A549 (cell line): ENCODE measurements around the gene CLK2. TPM values are rescaled to one million over a fixed set of nuclear protein-coding genes. Genes with fewer than 3 reads are reported as not detected.

ENCODE experiments used
- ATAC-seq, 2 experiments: fragments of 200-7000 bp in 1 of 2; fragments of >200 bp in 1 of 2; cut with Nextera tagmentation in 1 of 2; cut with Tn5 transposase in 1 of 2; 3 replicates each; pipeline versions ENCODE4 v1.8.0 to v1.9.1; 2018 to 2020; ENCODE audit warnings: mild to moderate bottlenecking in 1 of 2, moderate library complexity in 1 of 2
- CTCF ChIA-PET: fragments of 300-600 bp; sonication (Branson Sonifier 250); formaldehyde crosslinking; extraction: SDS; loops from one replicate; lab custom pipeline; 2021; ENCODE audit warnings: antibody characterized with exemption, inconsistent platforms; lab: Yijun Ruan, JAX
- POLR2A ChIA-PET: fragments of 350-600 bp; formaldehyde crosslinking; extraction: SDS; loops from one replicate; lab custom pipeline; 2021; ENCODE audit warnings: antibody characterized with exemption, inconsistent platforms; lab: Yijun Ruan, JAX
- DNase-seq, 2 experiments: peaks; one replicate each; pipeline versions ENCODE4 v3.0.0 to v3.0.0-alpha.2; 2011 to 2016; ENCODE audit warnings: low read depth in 1 of 2, low spot score in 1 of 2
- FAIRE-seq: peaks from 2 replicates; lab custom pipeline; 2011; peaks lifted over from hg19 to GRCh38; lab: Jason Lieb, UNC
- H3K27ac ChIP-seq, 2 experiments: fragments of >200 bp; sonication (Bioruptor Twin); formaldehyde crosslinking; 3 replicates each; pipeline ENCODE4 v1.5.1; 2016 to 2017
- H3K4me1 ChIP-seq: fragments of >200 bp; sonication (Bioruptor Twin); formaldehyde crosslinking; 3 replicates; pipeline ENCODE4 v1.6.1; 2016
- H3K4me2 ChIP-seq: fragments of >200 bp; sonication (Bioruptor Twin); formaldehyde crosslinking; 3 replicates; pipeline ENCODE4 v1.6.1; 2016
- H3K4me3 ChIP-seq: fragments of >200 bp; sonication (Bioruptor Twin); formaldehyde crosslinking; 3 replicates; pipeline ENCODE4 v1.5.1; 2016
- H3K9me3 ChIP-seq: fragments of >200 bp; sonication (Bioruptor Twin); formaldehyde crosslinking; 3 replicates; pipeline ENCODE4 v1.6.1; 2016
- BHLHE40 ChIP-seq: IDR thresholded peaks from 2 replicates; pipeline ENCODE4 v1.6.1; 2012; ENCODE audit warnings: low read depth, low read length, inconsistent platforms
- CBX8 ChIP-seq: fragments of 200-600 bp; sonication (generic); IDR thresholded peaks from 2 replicates; pipeline ENCODE4 v1.6.1; 2016
- CEBPB ChIP-seq, 2 experiments: fragments of >200 bp in 1 of 2; sonication (Bioruptor Twin) in 1 of 2; formaldehyde crosslinking in 1 of 2; IDR thresholded peaks; 2 replicates each; pipeline ENCODE4 v1.6.1; 2012 to 2016
- ELK1 ChIP-seq: fragments of 150-350 bp; IDR thresholded peaks from 2 replicates; pipeline ENCODE4 v1.6.1; 2014; ENCODE audit warnings: low read depth, mild to moderate bottlenecking, low read length
- EP300 ChIP-seq, 2 experiments: fragments of >200 bp; sonication (Bioruptor Twin); formaldehyde crosslinking; IDR thresholded peaks; 2 replicates in 1 of 2; 3 replicates in 1 of 2; pipeline ENCODE4 v1.6.1; 2016 to 2017
- FOSB ChIP-seq: fragments of 250-450 bp; sonication (Bioruptor Pico); IDR thresholded peaks from 2 replicates; pipeline ENCODE4 v1.5.0; 2020; ENCODE audit warnings: mild to moderate bottlenecking, moderate library complexity
- HEYL ChIP-seq: fragments of 250-450 bp; sonication (Bioruptor Pico); IDR thresholded peaks from 2 replicates; pipeline ENCODE4 v1.8.0; 2021; ENCODE audit warnings: mild to moderate bottlenecking, moderate library complexity
- HOXA7 ChIP-seq: fragments of 250-450 bp; sonication (Bioruptor Pico); IDR thresholded peaks from 2 replicates; pipeline ENCODE4 v1.5.0; 2020; ENCODE audit warnings: mild to moderate bottlenecking, moderate library complexity
- HOXB5 ChIP-seq: fragments of 250-450 bp; sonication (Bioruptor Pico); IDR thresholded peaks from 2 replicates; pipeline ENCODE4 v1.5.0; 2020; ENCODE audit warnings: mild to moderate bottlenecking, moderate library complexity
- MAZ ChIP-seq: fragments of 150-350 bp; IDR thresholded peaks from 2 replicates; pipeline ENCODE4 v1.6.1; 2014; ENCODE audit warnings: antibody characterized with exemption, low read depth, low read length, borderline replicate concordance
- NPAS2 ChIP-seq: fragments of 250-450 bp; sonication (Bioruptor Pico); IDR thresholded peaks from 2 replicates; pipeline ENCODE4 v1.8.0; 2022; ENCODE audit warnings: mild to moderate bottlenecking, moderate library complexity, borderline replicate concordance
- NR3C1 ChIP-seq: fragments of >200 bp; sonication (Bioruptor Twin); formaldehyde crosslinking; IDR thresholded peaks from 3 replicates; pipeline ENCODE4 v1.6.1; 2017
- PBX3 ChIP-seq: IDR thresholded peaks from 2 replicates; pipeline ENCODE4 v1.6.1; 2012
- RCOR1 ChIP-seq: fragments of 150-350 bp; IDR thresholded peaks from 2 replicates; pipeline ENCODE4 v1.6.1; 2014; ENCODE audit warnings: antibody characterized with exemption, low read length, low read depth
- RFX5 ChIP-seq: fragments of 450-650 bp; IDR thresholded peaks from 2 replicates; pipeline ENCODE4 v1.7.1; 2014; ENCODE audit warnings: antibody characterized with exemption, mild to moderate bottlenecking, moderate library complexity
- RNF2 ChIP-seq: fragments of 200-600 bp; sonication (generic); IDR thresholded peaks from 2 replicates; pipeline ENCODE4 v1.6.1; 2016; ENCODE audit warnings: low read depth, mild to moderate bottlenecking, antibody characterized with exemption, moderate library complexity, borderline replicate concordance
- SREBF2 ChIP-seq: fragments of 450-650 bp; IDR thresholded peaks from 2 replicates; pipeline ENCODE4 v1.6.1; 2014; ENCODE audit warnings: mild to moderate bottlenecking, moderate library complexity
- TP53 ChIP-seq: fragments of 250-450 bp; sonication (Bioruptor Pico); IDR thresholded peaks from 2 replicates; pipeline ENCODE4 v1.5.0; 2021; ENCODE audit warnings: mild to moderate bottlenecking, moderate library complexity
- USF2 ChIP-seq: fragments of 450-650 bp; IDR thresholded peaks from 2 replicates; pipeline ENCODE4 v1.6.1; 2014; ENCODE audit warnings: antibody characterized with exemption
- ZFP36 ChIP-seq: fragments of 450-650 bp; IDR thresholded peaks from 2 replicates; pipeline ENCODE4 v1.6.1; 2014; ENCODE audit warnings: borderline replicate concordance; ENCODE audit not compliant: partially characterized antibody
- ZNF302 ChIP-seq: fragments of 250-450 bp; sonication (Bioruptor Pico); IDR thresholded peaks from 2 replicates; pipeline ENCODE4 v1.9.0; 2021; ENCODE audit warnings: inconsistent platforms, mild to moderate bottlenecking, moderate library complexity
- WGBS: methylation state at CpG from one replicate; pipeline ENCODE4 v1.1.6; 2017; ENCODE audit errors: missing lambda C conversion rate; 5-methylcytosine and 5-hydroxymethylcytosine counted together
- polyA plus RNA-seq, 4 experiments: library from polyadenylated mRNA; depleted of rRNA in 3 of 4; stranded (reverse); fragments of >200 nt; fragmentation: RNase III in 1 of 4; extraction: RNeasy Plus Mini Kit Qiagen cat#74134 plus additional on column Dnase treatment in 1 of 4; gene quantifications; 2 replicates in 3 of 4; 3 replicates in 1 of 4; pipeline ENCODE4 v1.2.3, GENCODE V29; 2011 to 2017
- TF ChIP-seq, protein P1 (sequence below): fragments of >200 bp; sonication (Bioruptor Twin); formaldehyde crosslinking; IDR thresholded peaks from 3 replicates; pipeline ENCODE4 v1.6.1; 2016

Gene CLK2
- polyA plus RNA-seq, 2 of the 4 experiments (the other 2 are of a cell fraction) = 37.9 to 45.7 TPM

- TF ChIP-seq NR3C1 (no peak), CBX8 (no peak), CEBPB (IDR thresholded peaks at IDR 0.05) (no peak)
- TF ChIP-seq, all 56 proteins: peak for 4
These were observed 22.5 kb downstream of the CLK2 start (continued) for GRCh38 chr1:155250633-155251449.

DNA sequence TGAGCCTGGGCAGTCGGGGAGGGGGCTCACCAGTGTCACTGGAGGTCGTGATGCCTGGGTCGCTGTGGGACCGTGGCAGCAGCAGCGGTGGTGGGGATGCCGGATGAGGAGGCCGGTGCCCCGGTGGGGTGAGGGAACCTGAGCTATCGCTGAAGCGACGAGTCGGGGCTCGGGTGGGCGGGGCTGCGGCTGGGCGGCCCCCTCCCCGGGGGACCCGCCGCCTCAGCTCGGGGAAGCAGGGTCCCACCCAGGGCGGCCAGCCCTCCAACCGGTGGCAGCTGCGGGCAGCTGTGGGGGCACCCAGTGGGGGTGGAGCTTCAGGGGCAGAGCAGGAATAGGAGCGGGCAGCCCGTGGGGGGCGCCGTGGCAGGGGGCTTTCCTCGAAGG is 23.1 kb downstream of the CLK2 start:
- ATAC-seq (no peak; a peak in 3 of 6 replicates), FAIRE-seq (no peak), DNase-seq (no peak)
- Histone ChIP-seq H3K27ac (peak overlapping the region in 1 of 2 experiments; percentile 76; a peak in 3 of 6 replicates), H3K9me3 (no peaks in the 10 kb centered on the region), H3K4me2 (peak overlapping the region; percentile 52; the same call in 2 of the 3 replicates), H3K4me1 (peaks cover 17% of the 10 kb centered on the region), H3K4me3 (no peak overlapping the region)
- TF ChIP-seq MAZ (no peak), SREBF2 (no peak), TP53 (no peak), FOSB (CRISPR knock-in tag) (no peak), ZNF302 (no peak), RFX5 (no peak), ZFP36 (no peak), USF2 (no peak), ELK1 (no peak), HOXA7 (CRISPR knock-in tag) (no peak), PBX3 (no peak), HOXB5 (CRISPR knock-in tag) (no peak), RCOR1 (no peak), RNF2 (no peak), EP300 (IDR thresholded peaks at IDR 0.05) (no peak), HEYL (CRISPR knock-in tag) (no peak), NPAS2 (CRISPR knock-in tag) (no peak), BHLHE40 (no peak)
- TF ChIP-seq, protein P1, sequence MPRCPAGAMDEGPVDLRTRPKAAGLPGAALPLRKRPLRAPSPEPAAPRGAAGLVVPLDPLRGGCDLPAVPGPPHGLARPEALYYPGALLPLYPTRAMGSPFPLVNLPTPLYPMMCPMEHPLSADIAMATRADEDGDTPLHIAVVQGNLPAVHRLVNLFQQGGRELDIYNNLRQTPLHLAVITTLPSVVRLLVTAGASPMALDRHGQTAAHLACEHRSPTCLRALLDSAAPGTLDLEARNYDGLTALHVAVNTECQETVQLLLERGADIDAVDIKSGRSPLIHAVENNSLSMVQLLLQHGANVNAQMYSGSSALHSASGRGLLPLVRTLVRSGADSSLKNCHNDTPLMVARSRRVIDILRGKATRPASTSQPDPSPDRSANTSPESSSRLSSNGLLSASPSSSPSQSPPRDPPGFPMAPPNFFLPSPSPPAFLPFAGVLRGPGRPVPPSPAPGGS = no peak
- POLR2A ChIA-PET = interaction anchor here (1.0 to 2.4 kb wide), 4 partner anchors 12 to 74 kb away, joined by 4 to 13 read pairs (median 10); partner anchors contain the start of genes CLK2, MTX1, SCAMP3 and THBS3
- WGBS = 83% methylated on average over 6 of the region's 28 CpGs
- CTCF ChIA-PET = interaction anchor here (0.6 to 10.4 kb wide), 63 partner anchors 9 to 1048 kb away, joined by 3 to 326 read pairs (median 6); partner anchors contain the start of genes ASH1L, CLK2, FDPS and HCN3
